CD14-positive monocyte (primary cell): Measurements from ENCODE around the gene UBAC1. TPM values are rescaled to one million over a fixed set of nuclear protein-coding genes. Genes with fewer than 3 reads are reported as not detected.
A peak's percentile ranks its signal among the peaks of the same experiment; 100 is the strongest.
"Not testable (repeated sequence)": the region's sequence is repeated elsewhere in the genome, so short reads cannot be mapped to it uniquely, and the experiment has no call there.

ENCODE experiments used
- DNase-seq, 3 donors: peaks; one replicate each; pipeline ENCODE4 v3.0.0-alpha.2; 2011 to 2022
- H2AFZ ChIP-seq: 2 replicates; pipeline ENCODE4 v1.6.0; 2012; ENCODE audit warnings: mild to moderate bottlenecking, low read depth, low read length, inconsistent platforms; ENCODE audit not compliant: insufficient read depth, poor library complexity, severe bottlenecking
- H3K27ac ChIP-seq, 2 donors: 1 replicate in 1 of 2; 2 replicates in 1 of 2; pipeline ENCODE4 v1.5.1; 2012 to 2013; ENCODE audit warnings: low read length in 2 of 2, control low read depth in 1 of 2, inconsistent platforms in 1 of 2, low read depth in 1 of 2, mild to moderate bottlenecking in 1 of 2
- H3K27me3 ChIP-seq, 2 donors: one replicate each; pipeline versions ENCODE4 v1.6.0 to v1.6.1; 2011 to 2013; ENCODE audit warnings: low read length in 2 of 2; ENCODE audit not compliant: control insufficient read depth in 2 of 2, insufficient read depth in 2 of 2
- H3K36me3 ChIP-seq, 2 donors: replicated peaks in 1 of 2; 1 replicate in 1 of 2; 2 replicates in 1 of 2; pipeline versions ENCODE4 v1.5.1 to v1.6.1; 2012 to 2013; ENCODE audit warnings: low read length in 2 of 2, control low read depth in 1 of 2, inconsistent platforms in 1 of 2, mild to moderate bottlenecking in 1 of 2; ENCODE audit not compliant: insufficient read depth in 2 of 2, control insufficient read depth in 1 of 2
- H3K4me1 ChIP-seq, 2 donors: 1 replicate in 1 of 2; 2 replicates in 1 of 2; pipeline versions ENCODE4 v1.5.1 to v1.6.1; 2012 to 2013; ENCODE audit warnings: low read length in 2 of 2, control low read depth in 1 of 2, inconsistent platforms in 1 of 2, mild to moderate bottlenecking in 1 of 2, moderate library complexity in 1 of 2; ENCODE audit not compliant: insufficient read depth in 2 of 2, control insufficient read depth in 1 of 2
- H3K4me2 ChIP-seq: replicated peaks from 2 replicates; pipeline ENCODE3; 2012; ENCODE audit warnings: low read length, moderate library complexity, mild to moderate bottlenecking; ENCODE audit not compliant: poor library complexity, severe bottlenecking; ENCODE audit errors: extremely low read depth
- H3K4me3 ChIP-seq, 3 experiments: fragments of 200-600 bp in 1 of 3; sonication (generic) in 1 of 3; replicated peaks in 1 of 3; 1 replicate in 2 of 3; 2 replicates in 1 of 3; pipeline ENCODE4 v1.5.1; 2011 to 2013; ENCODE audit warnings: low read length in 3 of 3, mild to moderate bottlenecking in 3 of 3, control low read depth in 2 of 3, low read depth in 2 of 3, inconsistent platforms in 1 of 3, moderate library complexity in 1 of 3
- H3K79me2 ChIP-seq: 2 replicates; pipeline ENCODE4 v1.6.0; 2012; ENCODE audit warnings: mild to moderate bottlenecking, control low read depth, inconsistent platforms, low read length, moderate library complexity; ENCODE audit not compliant: insufficient read depth
- H3K9ac ChIP-seq: 2 replicates; pipeline ENCODE4 v1.6.0; 2017; ENCODE audit warnings: low read length, mild to moderate bottlenecking; ENCODE audit not compliant: insufficient read depth, poor library complexity, severe bottlenecking
- H3K9me3 ChIP-seq, 2 donors: replicated peaks in 1 of 2; 1 replicate in 1 of 2; 2 replicates in 1 of 2; pipeline versions ENCODE4 v1.5.1 to v1.6.1; 2012 to 2013; ENCODE audit warnings: low read length in 2 of 2, control low read depth in 1 of 2; ENCODE audit not compliant: control insufficient read depth in 1 of 2, insufficient read depth in 1 of 2
- H4K20me1 ChIP-seq: 2 replicates; pipeline ENCODE4 v1.6.0; 2012; ENCODE audit warnings: mild to moderate bottlenecking, low read length, control low read depth, moderate library complexity; ENCODE audit not compliant: insufficient read depth
- H3K27ac Mint-ChIP-seq, 7 donors: one replicate each; pipeline ENCODE4 v1.8.0; 2020; ENCODE audit warnings: mild to moderate bottlenecking in 7 of 7, mixed read lengths in 7 of 7, moderate library complexity in 6 of 7, inconsistent platforms in 2 of 7
- H3K27me3 Mint-ChIP-seq, 3 donors: one replicate each; pipeline ENCODE4 v1.8.0; 2021 to 2022; ENCODE audit warnings: low read depth in 3 of 3, mild to moderate bottlenecking in 3 of 3, mixed read lengths in 3 of 3, moderate library complexity in 3 of 3, inconsistent platforms in 1 of 3
- H3K36me3 Mint-ChIP-seq, 2 donors: one replicate each; pipeline ENCODE4 v1.8.0; 2020; ENCODE audit warnings: mixed read lengths in 2 of 2, inconsistent platforms in 1 of 2, mild to moderate bottlenecking in 1 of 2
- H3K4me1 Mint-ChIP-seq: one replicate; pipeline ENCODE4 v1.8.0; 2020; ENCODE audit warnings: mild to moderate bottlenecking, mixed read lengths
- H3K4me3 Mint-ChIP-seq, 2 donors: one replicate each; pipeline ENCODE4 v1.8.0; 2020; ENCODE audit warnings: mild to moderate bottlenecking in 2 of 2, mixed read lengths in 2 of 2, moderate library complexity in 1 of 2
- H3K9me3 Mint-ChIP-seq, 7 donors: one replicate each; pipeline ENCODE4 v1.8.0; 2020 to 2022; ENCODE audit warnings: mixed read lengths in 7 of 7, mild to moderate bottlenecking in 6 of 7, moderate library complexity in 6 of 7, inconsistent platforms in 2 of 7
- CTCF ChIP-seq: fragments of 200-600 bp; IDR thresholded peaks from one replicate; pipeline ENCODE4 v1.8.0; 2022; ENCODE audit warnings: antibody characterized with exemption, mild to moderate bottlenecking
- WGBS: methylation state at CpG from one replicate; pipeline ENCODE4 v1.1.5; 2013; ENCODE audit warnings: missing lambda C conversion rate; ENCODE audit not compliant: insufficient coverage; 5-methylcytosine and 5-hydroxymethylcytosine counted together
- intact Hi-C, 2 donors: fragments of 100-400 bp; cut with micrococcal nuclease; formaldehyde crosslinking; loops; one replicate each; pipeline versions ENCODE4 v1.15.0 to v1.15.1; 2023
- polyA plus RNA-seq, 3 donors: library from polyadenylated mRNA; depleted of rRNA in 1 of 3; unstranded in 2 of 3; stranded (reverse) in 1 of 3; fragments of 300-500 nt in 2 of 3; fragments of >200 nt in 1 of 3; fragmentation: Illumina TruSeq in 2 of 3; gene quantifications; 1 replicate in 2 of 3; 2 replicates in 1 of 3; pipeline ENCODE4 v1.2.3, GENCODE V29; 2012 to 2021

Gene UBAC1
- polyA plus RNA-seq, 3 donors = 35.8 to 63.1 (median 52.5) TPM

GRCh38 chr9:135919318-135919890, 41.8 kb downstream of the UBAC1 start:
- no peaks in the 10 kb centered on the region for H3K4me1 ChIP-seq
- intact Hi-C loops = no loop called here
- Mint-ChIP-seq H3K4me3 (no peak overlapping the region), H3K9me3 (peaks cover 25 to 56% (median 49%) of the 10 kb centered on the region in 7 donors), H3K4me1 (no peaks in the 10 kb centered on the region), H3K27ac (peak overlapping the region in 1 of 7 donors; percentile 46), H3K36me3 (peaks cover 19 to 37% of the 10 kb centered on the region in 2 donors), H3K27me3 (peaks cover 0 to 2% (median 1%) of the 10 kb centered on the region in 3 donors)
- WGBS = 98% methylated on average over 8 of the region's 11 CpGs
- H3K27ac ChIP-seq = no peak overlapping the region
- no peak for DNase-seq
- no peaks in the 10 kb centered on the region for H3K27me3 ChIP-seq
- no peak overlapping the region for H3K4me3 ChIP-seq
- H3K36me3 ChIP-seq = peaks cover 6 to 26% of the 10 kb centered on the region in 2 donors
- no peaks in the 10 kb centered on the region for H3K79me2 ChIP-seq
- H3K4me2 ChIP-seq = no peak overlapping the region
- H3K9me3 ChIP-seq = peaks cover 42 to 43% of the 10 kb centered on the region in 2 donors
- H4K20me1 ChIP-seq = no peaks in the 10 kb centered on the region
- no peak for TF ChIP-seq CTCF
- H2AFZ ChIP-seq = no peak overlapping the region
- no peak overlapping the region for H3K9ac ChIP-seq

- H3K9ac ChIP-seq, DNase-seq, H3K4me2 ChIP-seq, H3K4me3 ChIP-seq, intact Hi-C loops, H4K20me1 ChIP-seq, H2AFZ ChIP-seq, H3K27me3 ChIP-seq, H3K79me2 ChIP-seq, H3K4me1 Mint-ChIP-seq, H3K27ac ChIP-seq, H3K27ac Mint-ChIP-seq, H3K4me3 Mint-ChIP-seq, H3K27me3 Mint-ChIP-seq, H3K4me1 ChIP-seq: not testable (repeated sequence)
- 96% methylated on average over 9 of the region's 12 CpGs for WGBS
- Histone ChIP-seq H3K9me3 (peaks cover 42 to 62% of the 10 kb centered on the region in 2 donors), H3K36me3 (peaks cover 13 to 44% of the 10 kb centered on the region in 2 donors)
- peaks cover 35 to 56% of the 10 kb centered on the region in 2 donors for H3K36me3 Mint-ChIP-seq
- peaks cover 26 to 75% (median 56%) of the 10 kb centered on the region in 7 donors for H3K9me3 Mint-ChIP-seq
Observed at GRCh38 chr9:135916227-135916626, 44.9 kb downstream of the UBAC1 start.
